ENCODE measurements around the gene CAMKMT. TPM values are rescaled to one million over a fixed set of nuclear protein-coding genes. Genes with fewer than 3 reads are reported as not detected.

The CAMKMT gene
- total and polyA plus RNA-seq, 8 donors = 1.4 to 27.4 (median 6.2) TPM

DNA sequence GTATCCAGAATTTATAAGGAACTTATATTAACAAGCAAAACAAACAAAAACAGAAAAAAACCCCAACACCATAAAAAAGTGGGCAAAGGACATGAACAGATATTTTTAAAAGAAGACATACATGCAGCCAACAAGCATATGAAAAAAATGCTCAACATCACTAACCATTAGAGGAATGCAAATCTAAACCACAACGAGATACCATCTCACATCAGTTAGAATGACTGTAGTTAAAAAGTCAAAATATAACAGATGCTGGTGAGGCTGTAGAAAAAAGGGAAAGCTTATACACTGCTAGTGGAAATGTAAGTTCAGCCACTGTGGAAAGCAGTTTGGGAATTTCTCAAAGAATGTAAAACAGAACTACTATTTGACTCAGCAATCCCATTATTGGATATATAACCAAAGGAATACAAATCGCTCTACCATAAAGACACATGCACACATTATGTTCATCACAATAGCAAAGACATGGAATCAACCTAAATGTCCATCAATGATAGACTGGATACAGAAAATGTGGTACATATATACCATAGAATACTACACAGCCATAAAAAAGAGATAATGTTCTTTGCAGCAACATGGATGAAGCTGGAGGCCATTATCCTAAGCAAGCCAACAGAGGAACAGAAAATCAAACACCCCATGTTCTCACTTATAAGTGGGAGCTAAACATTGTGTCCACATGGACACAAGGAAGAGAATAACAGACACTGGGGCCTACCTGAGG is 25.8 kb upstream of the CAMKMT start:
- WGBS, 5 donors = 79 to 97% (median 90%) methylated on average over 2 of the region's 2 CpGs
- Histone ChIP-seq H3K4me3 (no peak overlapping the region), H3K9me3 (no peaks in the 10 kb centered on the region), H3K27me3 (no peaks in the 10 kb centered on the region), H3K4me1 (peaks cover 9 to 17% (median 15%) of the 10 kb centered on the region in 4 donors), H3K36me3 (peaks cover 20 to 74% (median 64%) of the 10 kb centered on the region in 4 donors), H3K27ac (no peak overlapping the region)
- no peak for TF ChIP-seq CTCF (IDR thresholded peaks at IDR 0.05)
- TF ChIP-seq POLR2AphosphoS5 (IDR thresholded peaks at IDR 0.05) = no peak
- no peak for TF ChIP-seq POLR2A (IDR thresholded peaks at IDR 0.05)
- intact Hi-C loops (cut with DNase I; ENCODE audit: low total_unique reads) = no loop called here
- no peak for DNase-seq

DNA sequence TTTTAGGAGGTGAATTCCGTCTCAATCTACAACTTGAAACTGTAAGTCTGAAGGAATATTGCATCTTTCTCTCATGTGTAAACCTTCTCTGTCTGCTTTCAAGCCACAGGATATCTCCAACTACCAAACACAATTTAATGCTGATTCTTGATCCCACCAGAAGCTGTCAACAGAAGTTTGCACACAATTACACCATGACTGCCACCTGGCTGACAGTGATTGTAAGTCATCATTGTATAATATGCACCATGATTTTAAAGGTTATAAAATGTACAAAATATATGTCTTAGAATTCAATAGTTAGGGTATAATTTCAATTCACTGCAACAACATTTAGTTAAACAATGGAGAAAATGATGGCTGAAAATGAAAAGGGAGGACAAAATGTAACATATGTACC is 18.9 kb upstream of the CAMKMT start:
- peak in 1 of 2 donors; percentile 62 for DNase-seq
- WGBS, 5 donors = 42 to 86% (median 56%) methylated on average over 1 of the region's 1 CpG
- peaks cover 0 to 20% (median 9%) of the 10 kb centered on the region in 4 donors for H3K4me1 ChIP-seq
- no peak overlapping the region for H3K27ac ChIP-seq
- H3K36me3 ChIP-seq = peaks cover 16 to 70% (median 57%) of the 10 kb centered on the region in 4 donors
- TF ChIP-seq EP300 (IDR thresholded peaks at IDR 0.05) (no peak), CTCF (IDR thresholded peaks at IDR 0.05) (peak in 2 of 7 experiments; percentile 24 to 55)
- no peaks in the 10 kb centered on the region for H3K27me3 ChIP-seq
- no peaks in the 10 kb centered on the region for H3K9me3 ChIP-seq
- H3K4me3 ChIP-seq = no peak overlapping the region
- intact Hi-C loops (cut with DNase I; ENCODE audit: low total_unique reads) = no loop called here

- no peaks in the 10 kb centered on the region for H3K9me3 ChIP-seq
- no peak overlapping the region for H3K4me3 ChIP-seq
- peak in 1 of 2 donors; percentile 29 for DNase-seq
- H3K27me3 ChIP-seq = no peaks in the 10 kb centered on the region
- 30 to 52% (median 36%) methylated on average over 2 of the region's 2 CpGs for WGBS, 5 donors
- intact Hi-C loops (cut with DNase I; ENCODE audit: low total_unique reads) = no loop called here
- no peak overlapping the region for H3K27ac ChIP-seq
- H3K36me3 ChIP-seq = peaks cover 7 to 33% (median 28%) of the 10 kb centered on the region in 4 donors
- H3K4me1 ChIP-seq = peaks cover 0 to 47% (median 31%) of the 10 kb centered on the region in 4 donors
- TF ChIP-seq POLR2A (IDR thresholded peaks at IDR 0.05) = no peak
- no peak for TF ChIP-seq CTCF (IDR thresholded peaks at IDR 0.05)
- no peak for TF ChIP-seq POLR2AphosphoS5 (IDR thresholded peaks at IDR 0.05)
- no peak for TF ChIP-seq EP300 (IDR thresholded peaks at IDR 0.05)
Measured at GRCh38 chr2:44347526-44347925, 14.2 kb upstream of the CAMKMT start.

DNA sequence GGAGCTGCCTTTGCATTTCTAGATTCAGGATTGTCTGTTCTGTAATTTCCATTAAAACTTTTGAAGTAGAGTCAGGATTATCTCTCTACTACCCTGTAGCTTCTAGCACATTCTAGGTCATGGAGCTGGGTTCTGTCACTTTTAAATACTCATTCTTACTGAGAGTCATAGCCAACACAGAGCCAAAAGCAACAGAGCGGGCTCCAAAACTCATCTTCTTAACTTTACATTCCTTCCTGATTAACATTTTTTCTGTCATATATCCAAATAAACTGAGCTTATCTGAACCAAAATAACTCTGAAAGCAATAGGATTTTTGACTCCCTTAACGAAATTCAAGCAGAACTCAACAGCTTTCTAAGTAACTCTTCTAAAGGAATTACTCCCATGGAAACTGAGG is 13.3 kb upstream of the CAMKMT start:
- DNase-seq = peak in 1 of 2 donors; percentile 71
- WGBS, 5 donors = 43 to 65% (median 53%) methylated on average over 2 of the region's 2 CpGs
- Histone ChIP-seq H3K36me3 (peaks cover 7 to 24% (median 20%) of the 10 kb centered on the region in 4 donors), H3K9me3 (no peaks in the 10 kb centered on the region), H3K27me3 (no peaks in the 10 kb centered on the region), H3K4me3 (no peak overlapping the region), H3K27ac (peak overlapping the region in 4 of 5 donors; percentile 20 to 36 (median 32)), H3K4me1 (peaks cover 0 to 49% (median 33%) of the 10 kb centered on the region in 4 donors)
- intact Hi-C loops (cut with DNase I; ENCODE audit: low total_unique reads) = no loop called here
- TF ChIP-seq POLR2AphosphoS5 (IDR thresholded peaks at IDR 0.05) (no peak), POLR2A (IDR thresholded peaks at IDR 0.05) (no peak), CTCF (IDR thresholded peaks at IDR 0.05) (no peak), EP300 (IDR thresholded peaks at IDR 0.05) (no peak)
